GM12892 (cell line): ENCODE results near the gene BANP.
"Not testable (repeated sequence)": the region's sequence is repeated elsewhere in the genome, so short reads cannot be mapped to it uniquely, and the experiment has no call there.

ENCODE experiments used
- POLR2A ChIP-seq: IDR thresholded peaks from 2 replicates; pipeline ENCODE4 v1.6.1; 2011; ENCODE audit warnings: low read depth, low read length, control low read depth
- POLR2AphosphoS5 ChIP-seq: IDR thresholded peaks from 2 replicates; pipeline ENCODE4 v1.6.1; 2011; ENCODE audit warnings: low read depth, low read length, control low read depth
- TAF1 ChIP-seq: IDR thresholded peaks from 2 replicates; pipeline ENCODE4 v1.6.1; 2011; ENCODE audit warnings: low read depth, mild to moderate bottlenecking, control low read depth, low read length, borderline replicate concordance

DNA sequence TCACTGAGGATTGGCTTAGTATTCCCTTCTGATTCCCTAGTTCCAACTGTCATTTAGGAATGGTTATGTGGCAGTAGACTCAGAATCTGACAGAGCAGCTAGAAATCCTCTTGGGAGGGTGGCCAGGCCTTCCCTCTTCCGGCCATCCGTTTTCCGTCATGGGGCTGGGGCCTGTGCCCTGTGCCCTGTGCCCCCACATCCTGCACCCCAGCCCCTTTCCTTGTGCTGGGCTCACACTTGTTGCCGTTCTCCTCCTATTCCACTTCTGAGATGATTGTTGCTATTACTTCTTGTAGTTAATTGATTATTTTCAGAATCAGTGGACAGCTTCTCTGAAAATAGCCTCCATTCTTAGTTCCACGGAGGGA is 89.6 kb downstream of the BANP start:
- not testable (repeated sequence) for TF ChIP-seq POLR2A, POLR2AphosphoS5, TAF1
